HUES64 (cell line): Measurements from ENCODE around the gene PPTC7.

Experiments
- H3K27ac ChIP-seq: 2 replicates; pipeline ENCODE4 v1.7.0; 2013; ENCODE audit warnings: low read depth, low read length, inconsistent platforms
- H3K27me3 ChIP-seq: 2 replicates; pipeline ENCODE4 v1.6.1; 2013; ENCODE audit warnings: mild to moderate bottlenecking, low read length; ENCODE audit not compliant: insufficient read depth
- H3K36me3 ChIP-seq: 2 replicates; pipeline ENCODE4 v1.6.1; 2013; ENCODE audit warnings: mild to moderate bottlenecking, low read length; ENCODE audit not compliant: insufficient read depth
- H3K4me1 ChIP-seq: 2 replicates; pipeline ENCODE4 v1.6.1; 2013; ENCODE audit warnings: mild to moderate bottlenecking, low read length, moderate library complexity; ENCODE audit not compliant: insufficient read depth
- H3K4me3 ChIP-seq: 2 replicates; pipeline ENCODE4 v1.5.1; 2013; ENCODE audit warnings: mild to moderate bottlenecking, low read length, moderate library complexity
- H3K9ac ChIP-seq: 2 replicates; pipeline ENCODE4 v1.6.1; 2013; ENCODE audit warnings: mild to moderate bottlenecking, low read depth, low read length
- H3K9me3 ChIP-seq: 2 replicates; pipeline ENCODE4 v1.6.1; 2013; ENCODE audit warnings: low read depth, low read length; ENCODE audit not compliant: insufficient read depth
- WGBS: fragments of 150-250, 120-280 bp; methylation state at CpG from one replicate; pipeline ENCODE4 v1.1.7; 2013; ENCODE audit warnings: missing lambda C conversion rate; 5-methylcytosine and 5-hydroxymethylcytosine counted together

PPTC7 gene

DNA sequence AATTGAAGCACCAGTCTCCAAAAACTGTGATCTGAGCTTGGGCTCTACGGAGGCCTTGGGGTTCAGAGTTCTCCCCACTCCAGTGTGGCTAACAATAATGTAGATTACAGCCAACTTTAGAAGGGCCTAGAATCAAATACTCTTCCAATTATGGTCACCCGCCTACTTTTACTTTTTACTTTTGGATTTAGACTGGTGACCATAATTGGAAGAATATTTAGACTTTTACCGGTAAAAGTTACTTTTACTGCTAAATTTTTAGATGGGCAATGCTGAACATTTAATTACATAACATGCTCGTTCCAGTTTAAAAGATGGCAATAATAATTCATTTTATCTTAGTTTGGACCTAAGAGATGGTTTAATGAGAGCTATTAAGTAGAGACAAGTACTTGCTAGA lies 39.2 kb downstream of the PPTC7 start:
- peaks cover 36% of the 10 kb centered on the region for H3K36me3 ChIP-seq
- no peak overlapping the region for H3K27ac ChIP-seq
- 97% methylated on average over 3 of the region's 4 CpGs for WGBS
- H3K27me3 ChIP-seq = no peaks in the 10 kb centered on the region
- H3K9me3 ChIP-seq = no peaks in the 10 kb centered on the region
- H3K4me3 ChIP-seq = no peak overlapping the region
- H3K4me1 ChIP-seq = no peaks in the 10 kb centered on the region
- H3K9ac ChIP-seq = no peak overlapping the region

DNA sequence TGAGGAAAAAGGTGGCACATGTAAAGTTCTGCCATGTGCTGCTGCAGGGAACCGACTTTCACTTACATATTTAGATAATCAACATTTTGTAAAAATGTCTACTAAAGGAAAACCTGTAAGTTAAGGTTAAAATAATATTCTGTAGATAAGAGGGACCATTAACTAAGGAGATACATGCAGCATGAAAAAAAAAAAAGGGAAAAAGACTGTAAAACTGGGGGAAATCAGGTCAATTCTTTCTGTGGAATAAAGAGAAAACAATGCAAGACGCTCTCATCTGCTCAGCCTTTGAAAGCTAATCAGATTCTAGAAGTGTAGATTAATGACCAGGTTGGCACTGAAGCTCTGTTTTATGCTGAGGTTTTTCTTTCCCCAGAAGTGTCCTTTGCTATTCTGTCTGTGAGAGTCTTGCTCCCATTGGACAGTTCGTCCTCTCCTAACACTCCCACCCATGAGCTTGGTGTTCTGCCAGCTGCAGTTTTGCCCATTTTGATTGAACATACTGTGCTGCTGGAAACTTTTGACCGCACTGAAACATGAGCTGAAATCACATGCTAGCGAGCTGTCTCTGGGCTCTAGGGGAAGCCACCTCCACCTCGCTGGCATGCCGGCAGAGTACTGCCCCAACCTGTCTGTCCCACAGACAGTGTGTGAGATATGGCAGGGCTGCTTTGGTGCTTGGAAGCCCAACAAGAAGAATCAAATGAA lies 39.7 kb downstream of the PPTC7 start:
- Histone ChIP-seq H3K36me3 (peaks cover 38% of the 10 kb centered on the region), H3K4me1 (no peaks in the 10 kb centered on the region), H3K9ac (no peak overlapping the region), H3K27me3 (no peaks in the 10 kb centered on the region), H3K9me3 (no peaks in the 10 kb centered on the region), H3K27ac (no peak overlapping the region), H3K4me3 (no peak overlapping the region)
- WGBS = 93% methylated on average over 6 of the region's 7 CpGs

- Histone ChIP-seq H3K4me3 (no peak overlapping the region), H3K9ac (no peak overlapping the region), H3K4me1 (no peaks in the 10 kb centered on the region), H3K36me3 (peaks cover 58% of the 10 kb centered on the region), H3K9me3 (no peaks in the 10 kb centered on the region), H3K27me3 (no peaks in the 10 kb centered on the region), H3K27ac (no peak overlapping the region)
- 92% methylated on average over 6 of the region's 8 CpGs for whole genome bisulfite sequencing
Measured at GRCh38 chr12:110540048-110540447, 43.1 kb downstream of the PPTC7 start.

DNA sequence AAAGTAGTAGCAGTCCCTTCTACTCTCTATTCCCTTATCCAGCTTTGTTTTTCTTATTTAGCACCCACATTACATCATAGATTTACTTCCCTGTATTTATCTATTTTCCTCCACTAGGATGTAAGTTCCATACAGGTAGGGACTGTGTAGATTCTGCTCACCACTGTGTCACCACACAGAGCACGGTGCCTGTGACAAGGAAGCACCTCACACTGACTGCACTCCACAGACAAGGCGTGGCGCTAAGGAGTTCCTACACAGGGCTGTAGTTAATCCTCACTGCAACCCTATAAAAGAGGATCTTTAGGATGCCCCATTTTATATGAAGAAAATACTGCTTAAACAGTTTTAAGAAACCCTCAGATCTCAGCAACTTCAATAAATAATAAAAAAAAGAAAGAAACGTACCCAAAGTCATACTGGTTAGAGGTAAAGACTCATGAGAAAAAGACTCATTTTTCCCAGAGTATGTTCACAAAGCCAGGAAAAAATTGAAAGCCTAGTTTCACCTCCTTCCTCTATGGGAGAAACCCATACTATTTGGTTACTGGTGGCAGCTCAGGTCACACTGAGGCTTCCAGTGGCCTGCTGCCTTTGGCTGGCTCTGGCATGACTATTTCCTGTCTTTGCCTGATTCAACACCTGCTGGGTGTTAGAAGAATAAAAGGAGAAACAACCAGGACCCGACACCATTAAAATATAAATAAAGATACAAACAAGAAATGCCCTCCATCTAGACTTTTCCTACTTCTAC lies 44.1 kb downstream of the PPTC7 start:
- Histone ChIP-seq H3K27me3 (no peaks in the 10 kb centered on the region), H3K9ac (no peak overlapping the region), H3K4me3 (no peak overlapping the region), H3K4me1 (no peaks in the 10 kb centered on the region), H3K27ac (no peak overlapping the region), H3K9me3 (no peaks in the 10 kb centered on the region), H3K36me3 (peaks cover 59% of the 10 kb centered on the region)
- 95% methylated on average over 5 of the region's 5 CpGs for WGBS

- H3K9ac ChIP-seq = no peak overlapping the region
- H3K9me3 ChIP-seq = no peaks in the 10 kb centered on the region
- no peak overlapping the region for H3K27ac ChIP-seq
- peaks cover 58% of the 10 kb centered on the region for H3K36me3 ChIP-seq
- no peak overlapping the region for H3K4me3 ChIP-seq
- no peaks in the 10 kb centered on the region for H3K4me1 ChIP-seq
- 92% methylated on average over 9 of the region's 9 CpGs for WGBS
- H3K27me3 ChIP-seq = no peaks in the 10 kb centered on the region
Measured at GRCh38 chr12:110537605-110538409, 45.3 kb downstream of the PPTC7 start.

GRCh38 chr12:110536834-110537604 lies 46.1 kb downstream of the PPTC7 start:
- no peaks in the 10 kb centered on the region for H3K9me3 ChIP-seq
- H3K9ac ChIP-seq = no peak overlapping the region
- no peak overlapping the region for H3K4me3 ChIP-seq
- H3K36me3 ChIP-seq = peaks cover 51% of the 10 kb centered on the region
- H3K4me1 ChIP-seq = no peaks in the 10 kb centered on the region
- H3K27ac ChIP-seq = no peak overlapping the region
- H3K27me3 ChIP-seq = no peaks in the 10 kb centered on the region
- WGBS = 91% methylated on average over 3 of the region's 4 CpGs

- 99% methylated on average over 6 of the region's 6 CpGs for WGBS
- H3K9ac ChIP-seq = no peak overlapping the region
- H3K27me3 ChIP-seq = no peaks in the 10 kb centered on the region
- H3K27ac ChIP-seq = no peak overlapping the region
- H3K36me3 ChIP-seq = peaks cover 47% of the 10 kb centered on the region
- H3K4me1 ChIP-seq = no peaks in the 10 kb centered on the region
- no peak overlapping the region for H3K4me3 ChIP-seq
- no peaks in the 10 kb centered on the region for H3K9me3 ChIP-seq
Measured at GRCh38 chr12:110534811-110535210, 48.3 kb downstream of the PPTC7 start.

- H3K27ac ChIP-seq = no peak overlapping the region
- H3K4me1 ChIP-seq = no peaks in the 10 kb centered on the region
- peaks cover 39% of the 10 kb centered on the region for H3K36me3 ChIP-seq
- no peaks in the 10 kb centered on the region for H3K27me3 ChIP-seq
- H3K4me3 ChIP-seq = no peak overlapping the region
- 91% methylated on average over 6 of the region's 6 CpGs for WGBS
- no peaks in the 10 kb centered on the region for H3K9me3 ChIP-seq
- H3K9ac ChIP-seq = no peak overlapping the region
Measured at GRCh38 chr12:110533607-110534006, 49.5 kb downstream of the PPTC7 start.

DNA sequence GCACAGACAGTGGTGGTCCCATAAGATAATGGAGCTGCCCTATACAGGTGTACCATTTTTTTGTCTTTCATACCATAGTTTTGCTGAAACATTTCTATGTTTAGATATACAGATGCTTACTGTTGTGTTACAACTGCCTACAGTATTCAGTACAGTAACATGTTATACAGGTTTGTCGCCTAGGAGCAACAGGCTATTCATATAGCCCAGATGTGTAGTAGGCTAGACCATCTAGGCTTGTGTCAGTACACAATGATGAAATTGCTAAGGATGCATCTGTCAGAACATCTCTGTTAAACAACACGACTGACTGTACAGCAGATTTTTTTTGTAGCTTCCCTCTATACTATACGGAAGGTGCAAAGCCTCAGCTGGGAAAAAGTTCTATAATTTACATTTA lies 50.5 kb downstream of the PPTC7 start:
- Histone ChIP-seq H3K27me3 (no peaks in the 10 kb centered on the region), H3K27ac (no peak overlapping the region), H3K4me3 (no peak overlapping the region), H3K36me3 (peaks cover 29% of the 10 kb centered on the region), H3K9me3 (no peaks in the 10 kb centered on the region), H3K9ac (no peak overlapping the region), H3K4me1 (no peaks in the 10 kb centered on the region)
- 95% methylated on average over 3 of the region's 3 CpGs for WGBS

GRCh38 chr12:110531741-110532333 lies 51.3 kb downstream of the PPTC7 start:
- Histone ChIP-seq H3K27me3 (no peaks in the 10 kb centered on the region), H3K27ac (no peak overlapping the region), H3K4me1 (no peaks in the 10 kb centered on the region), H3K9ac (no peak overlapping the region), H3K36me3 (peaks cover 21% of the 10 kb centered on the region), H3K9me3 (no peaks in the 10 kb centered on the region), H3K4me3 (no peak overlapping the region)
- 88% methylated on average over 1 of the region's 2 CpGs for WGBS
